Nephron (organoid): ENCODE data around the gene STAG3.
A peak's percentile ranks its signal among the peaks of the same experiment; 100 is the strongest.
"Not testable (repeated sequence)": the region's sequence is repeated elsewhere in the genome, so short reads cannot be mapped to it uniquely, and the experiment has no call there.

Experiments used
- H3K27ac Mint-ChIP-seq, 3 experiments: 2 replicates each; pipeline ENCODE4 v1.8.0; 2020; ENCODE audit warnings: mixed read lengths in 3 of 3, mild to moderate bottlenecking in 2 of 3, moderate library complexity in 1 of 3
- H3K27me3 Mint-ChIP-seq: 2 replicates; pipeline ENCODE4 v1.8.0; 2021; ENCODE audit warnings: low read depth, mild to moderate bottlenecking, moderate library complexity, mixed read lengths
- H3K36me3 Mint-ChIP-seq: 2 replicates; pipeline ENCODE4 v1.8.0; 2020; ENCODE audit warnings: low read depth, mixed read lengths
- H3K4me1 Mint-ChIP-seq: 2 replicates; pipeline ENCODE4 v1.8.0; 2020; ENCODE audit warnings: mixed read lengths
- H3K4me3 Mint-ChIP-seq, 3 experiments: 2 replicates each; pipeline ENCODE4 v1.8.0; 2020; ENCODE audit warnings: mild to moderate bottlenecking in 3 of 3, mixed read lengths in 3 of 3, moderate library complexity in 2 of 3
- H3K9me3 Mint-ChIP-seq: 2 replicates; pipeline ENCODE4 v1.8.0; 2020; ENCODE audit warnings: mixed read lengths
- TF ChIP-seq, protein P1 (sequence below), 3 experiments: fragments of 200-600 bp; sonication (generic); IDR thresholded peaks; one replicate each; pipeline ENCODE4 v1.5.0; 2021; ENCODE audit warnings: antibody characterized with exemption in 3 of 3; ENCODE audit not compliant: unreplicated experiment in 3 of 3

The STAG3 gene

GRCh38 chr7:100132697-100133151, 45.0 kb upstream of the STAG3 start:
- Mint-ChIP-seq H3K27me3 (peaks cover 8% of the 10 kb centered on the region), H3K4me1 (peaks cover 12% of the 10 kb centered on the region), H3K27ac (peak overlapping the region in 1 of 3 experiments; percentile 5), H3K4me3 (peak overlapping the region in 1 of 3 experiments; percentile 1), H3K36me3 (no peaks in the 10 kb centered on the region), H3K9me3 (no peaks in the 10 kb centered on the region)
- TF ChIP-seq, protein P1, sequence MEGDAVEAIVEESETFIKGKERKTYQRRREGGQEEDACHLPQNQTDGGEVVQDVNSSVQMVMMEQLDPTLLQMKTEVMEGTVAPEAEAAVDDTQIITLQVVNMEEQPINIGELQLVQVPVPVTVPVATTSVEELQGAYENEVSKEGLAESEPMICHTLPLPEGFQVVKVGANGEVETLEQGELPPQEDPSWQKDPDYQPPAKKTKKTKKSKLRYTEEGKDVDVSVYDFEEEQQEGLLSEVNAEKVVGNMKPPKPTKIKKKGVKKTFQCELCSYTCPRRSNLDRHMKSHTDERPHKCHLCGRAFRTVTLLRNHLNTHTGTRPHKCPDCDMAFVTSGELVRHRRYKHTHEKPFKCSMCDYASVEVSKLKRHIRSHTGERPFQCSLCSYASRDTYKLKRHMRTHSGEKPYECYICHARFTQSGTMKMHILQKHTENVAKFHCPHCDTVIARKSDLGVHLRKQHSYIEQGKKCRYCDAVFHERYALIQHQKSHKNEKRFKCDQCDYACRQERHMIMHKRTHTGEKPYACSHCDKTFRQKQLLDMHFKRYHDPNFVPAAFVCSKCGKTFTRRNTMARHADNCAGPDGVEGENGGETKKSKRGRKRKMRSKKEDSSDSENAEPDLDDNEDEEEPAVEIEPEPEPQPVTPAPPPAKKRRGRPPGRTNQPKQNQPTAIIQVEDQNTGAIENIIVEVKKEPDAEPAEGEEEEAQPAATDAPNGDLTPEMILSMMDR (IDR thresholded peaks at IDR 0.05; ENCODE audit: unreplicated experiment in 3 of 3) = peak; percentile 75 to 89 (median 85)

- no peaks in the 10 kb centered on the region for H3K9me3 Mint-ChIP-seq
Observed at GRCh38 chr7:100137851-100138760, 39.6 kb upstream of the STAG3 start.

GRCh38 chr7:100141555-100141949, 36.2 kb upstream of the STAG3 start:
- Mint-ChIP-seq H3K4me1 (no peaks in the 10 kb centered on the region), H3K4me3 (no peak overlapping the region), H3K36me3 (no peaks in the 10 kb centered on the region), H3K27me3 (peaks cover 4% of the 10 kb centered on the region), H3K9me3 (no peaks in the 10 kb centered on the region), H3K27ac (no peak overlapping the region)
- TF ChIP-seq, protein P1 (IDR thresholded peaks at IDR 0.05; ENCODE audit: unreplicated experiment in 3 of 3) = no peak

More at GRCh38 chr7:100137851-100138760, 39.6 kb upstream of the STAG3 start:
- Mint-ChIP-seq H3K36me3 (no peaks in the 10 kb centered on the region), H3K4me1 (no peaks in the 10 kb centered on the region), H3K27me3 (peaks cover 12% of the 10 kb centered on the region), H3K27ac (no peak overlapping the region), H3K4me3 (no peak overlapping the region)
- TF ChIP-seq, protein P1 (IDR thresholded peaks at IDR 0.05; ENCODE audit: unreplicated experiment in 3 of 3) = no peak

DNA sequence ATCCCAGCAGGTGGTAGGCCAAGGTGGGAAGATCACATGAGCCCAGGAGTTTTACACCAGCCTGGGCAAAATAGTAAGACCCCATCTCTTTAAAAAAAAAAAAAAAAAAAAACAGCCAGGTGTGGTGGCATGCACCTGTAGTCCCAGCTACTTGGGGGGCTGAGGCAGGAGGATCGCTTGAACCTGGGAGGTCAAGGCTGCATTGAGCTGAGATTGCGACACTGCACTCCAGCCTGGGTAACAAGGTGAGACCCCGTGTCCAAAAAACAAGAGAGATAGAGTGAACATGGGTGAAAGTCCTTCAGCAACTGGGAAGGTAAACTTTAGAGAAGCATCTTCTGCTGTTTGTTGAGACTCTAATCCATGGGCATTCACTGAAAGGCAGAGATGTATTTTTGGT, 35.3 kb upstream of the STAG3 start:
- Mint-ChIP-seq H3K36me3 (no peaks in the 10 kb centered on the region), H3K4me3 (no peak overlapping the region), H3K27me3 (peaks cover 4% of the 10 kb centered on the region), H3K27ac (no peak overlapping the region), H3K4me1 (no peaks in the 10 kb centered on the region), H3K9me3 (no peaks in the 10 kb centered on the region)
- TF ChIP-seq, protein P1 (IDR thresholded peaks at IDR 0.05; ENCODE audit: unreplicated experiment in 3 of 3) = no peak

DNA sequence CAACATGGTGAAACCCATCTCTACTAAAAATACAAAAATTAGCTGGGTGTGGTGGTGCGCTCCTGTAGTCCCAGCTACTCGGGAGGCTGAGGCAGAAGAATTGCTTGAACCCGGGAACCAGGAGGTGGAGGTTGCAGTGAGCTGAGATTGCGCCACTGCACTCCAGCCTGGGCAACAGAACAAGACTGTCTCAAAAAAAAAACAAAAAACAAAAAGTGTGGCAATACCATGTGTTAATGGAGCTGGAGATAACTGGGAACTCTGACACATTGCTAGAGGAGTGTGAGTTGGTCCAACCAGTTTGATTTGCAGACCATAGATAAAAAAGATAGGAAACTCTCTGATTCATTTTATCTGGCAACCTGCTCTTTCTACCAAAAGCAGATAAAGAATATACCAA, 31.4 kb upstream of the STAG3 start:
- not testable (repeated sequence) for H3K27me3 Mint-ChIP-seq, H3K27ac Mint-ChIP-seq, H3K9me3 Mint-ChIP-seq, H3K4me3 Mint-ChIP-seq, H3K36me3 Mint-ChIP-seq
- peaks cover 12% of the 10 kb centered on the region for H3K4me1 Mint-ChIP-seq

GRCh38 chr7:100147278-100147677, 30.4 kb upstream of the STAG3 start:
- TF ChIP-seq, protein P1 (IDR thresholded peaks at IDR 0.05; ENCODE audit: unreplicated experiment in 3 of 3) = no peak
- Mint-ChIP-seq H3K9me3 (no peaks in the 10 kb centered on the region), H3K4me1 (peaks cover 12% of the 10 kb centered on the region), H3K27ac (no peak overlapping the region), H3K36me3 (peaks cover 10% of the 10 kb centered on the region), H3K4me3 (no peak overlapping the region), H3K27me3 (no peaks in the 10 kb centered on the region)
